Stimulated activated CD8-positive, alpha-beta memory T cell treated with anti-CD3 and anti-CD28 coated beads, Interleukin-4, amount 100 ng/mL, for 48 hours (primary cell): Measurements from ENCODE around the gene PCSK5.
"Not testable (repeated sequence)": the region's sequence is repeated elsewhere in the genome, so short reads cannot be mapped to it uniquely, and the experiment has no call there.

ENCODE experiments used
- DNase-seq: peaks from one replicate; pipeline ENCODE4 v3.0.0-alpha.2; 2020

PCSK5 gene

DNA sequence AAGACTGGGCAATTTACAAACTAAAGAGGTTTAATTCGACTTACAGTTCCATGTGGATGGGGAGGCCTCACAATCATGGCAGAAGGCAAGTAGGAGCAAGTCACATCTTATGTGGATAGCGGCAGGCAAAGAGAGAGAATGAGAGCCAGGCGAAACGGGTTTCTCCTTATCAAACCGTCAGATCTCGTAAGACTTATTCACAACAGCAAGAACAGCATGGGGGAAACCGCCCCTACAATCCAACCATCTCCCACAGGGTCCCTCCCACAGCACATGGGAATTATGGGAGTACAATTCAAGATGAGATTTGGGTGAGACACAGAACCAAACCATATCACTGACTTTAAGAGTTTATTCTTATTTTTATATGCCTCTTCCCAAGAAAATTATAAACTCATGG is 443.5 kb downstream of the PCSK5 start:
- no peak for DNase-seq

DNA sequence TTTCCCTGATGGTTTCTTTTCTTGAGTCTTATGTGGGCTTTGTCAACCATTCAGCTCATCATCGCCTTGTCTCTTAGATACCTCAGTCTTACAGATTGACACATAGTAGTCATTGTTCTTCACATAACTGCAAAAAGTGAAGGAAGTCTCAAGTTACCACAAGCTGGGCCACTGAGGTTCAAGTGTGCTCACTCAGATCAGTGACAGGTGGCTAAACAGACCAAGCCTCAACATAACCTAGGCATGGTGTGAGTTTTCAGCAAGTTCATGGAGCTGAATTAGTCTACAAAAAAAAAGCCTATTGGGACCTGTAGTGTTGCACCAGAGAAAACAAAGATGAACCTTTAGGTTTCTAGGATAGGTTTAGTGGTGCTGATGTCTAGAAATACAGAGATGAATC is 445.6 kb downstream of the PCSK5 start:
- no peak for DNase-seq

DNA sequence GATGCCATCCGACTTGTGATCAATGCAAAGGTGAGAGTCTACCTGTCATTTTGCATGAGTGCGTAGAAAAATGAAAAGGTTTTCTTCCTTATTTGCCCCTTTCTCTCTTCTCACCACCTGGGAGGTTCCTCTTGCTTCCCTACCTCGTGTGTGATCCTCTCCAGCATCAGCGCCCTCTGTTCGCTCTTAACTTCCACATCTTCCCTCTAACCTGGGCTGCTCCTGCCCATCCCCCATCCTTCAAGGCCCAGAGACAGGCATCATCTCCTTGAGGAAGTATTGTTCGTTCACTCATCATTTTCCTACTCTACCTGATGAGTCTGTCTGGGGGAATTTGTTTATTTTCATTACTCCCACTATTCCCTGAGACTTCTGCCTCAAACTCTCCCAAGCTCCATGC is 447.9 kb downstream of the PCSK5 start:
- DNase-seq = no peak

DNA sequence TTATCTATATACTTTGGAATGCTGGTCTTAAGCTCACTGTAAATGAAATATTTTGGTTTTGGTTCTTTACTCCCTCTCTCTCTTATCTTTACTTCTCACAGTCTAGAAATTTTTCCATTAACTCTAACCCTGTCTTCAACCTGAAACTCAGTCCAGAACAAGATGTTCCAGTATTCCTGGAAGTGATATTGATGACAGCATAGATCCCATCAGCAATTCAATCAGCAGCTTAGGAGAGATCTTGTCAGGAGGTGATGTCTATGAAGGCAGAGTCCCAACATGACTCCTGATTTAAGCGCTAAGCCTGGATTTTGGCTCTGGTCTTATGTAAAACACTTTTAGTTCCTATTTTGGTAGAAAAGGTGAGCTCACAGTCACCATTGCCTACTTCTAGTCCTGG is 451.1 kb downstream of the PCSK5 start:
- DNase-seq = no peak

DNA sequence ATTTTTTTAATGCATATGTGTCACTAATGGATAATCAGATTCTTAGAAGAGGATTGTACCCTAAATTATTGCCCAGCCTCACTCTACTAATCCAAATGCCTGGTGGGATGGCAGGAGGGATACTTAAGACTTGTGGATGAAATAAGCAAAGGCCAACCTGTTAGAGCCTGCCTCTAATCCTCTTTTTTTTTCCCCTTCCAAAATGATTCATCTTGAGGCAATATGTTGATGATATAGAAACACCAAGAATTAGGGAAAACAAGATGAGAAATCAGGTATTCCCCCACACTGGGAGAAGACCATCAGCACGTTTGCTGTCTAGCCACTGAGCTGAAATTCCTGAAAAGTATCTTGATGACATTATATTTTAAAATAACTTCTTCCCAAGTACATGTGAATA is 451.7 kb downstream of the PCSK5 start:
- no peak for DNase-seq

DNA sequence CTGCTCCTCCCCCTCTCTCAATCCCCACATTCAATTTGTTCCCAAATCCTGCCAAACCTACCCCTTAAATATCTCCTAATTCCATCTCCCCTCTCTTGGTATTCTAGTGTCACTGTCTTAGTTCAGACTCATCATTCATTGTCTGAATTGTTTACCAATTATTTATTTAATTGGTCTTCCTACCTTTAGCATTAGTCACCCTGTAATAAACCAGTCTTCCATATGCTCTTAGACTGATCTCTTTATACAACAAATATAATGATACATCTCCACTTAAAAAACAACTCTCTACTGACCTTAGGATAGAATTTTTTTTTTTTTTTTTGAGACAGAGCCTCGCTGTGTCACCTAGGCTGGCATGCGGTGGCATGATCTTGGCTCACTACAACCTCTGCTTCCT is 452.4 kb downstream of the PCSK5 start:
- no peak for DNase-seq

DNA sequence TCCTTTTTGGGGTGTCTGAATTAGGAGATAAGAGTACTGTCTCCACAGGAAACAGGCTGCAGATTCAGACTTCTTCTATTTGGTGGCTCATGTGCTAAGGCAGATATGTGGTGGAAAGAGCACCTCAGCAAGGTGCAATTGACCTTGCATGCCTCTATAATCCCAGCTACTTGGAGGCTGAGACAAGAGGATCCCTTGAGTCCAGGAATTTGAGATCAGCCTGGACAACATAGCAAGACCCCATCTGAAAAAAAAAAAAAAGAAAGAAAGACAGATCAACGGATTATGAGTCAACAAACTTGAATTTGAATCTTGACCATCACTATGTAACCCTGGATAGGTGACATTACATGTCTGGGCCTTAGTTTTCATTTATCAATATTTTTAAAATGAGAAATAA is 459.4 kb downstream of the PCSK5 start:
- DNase-seq = no peak

DNA sequence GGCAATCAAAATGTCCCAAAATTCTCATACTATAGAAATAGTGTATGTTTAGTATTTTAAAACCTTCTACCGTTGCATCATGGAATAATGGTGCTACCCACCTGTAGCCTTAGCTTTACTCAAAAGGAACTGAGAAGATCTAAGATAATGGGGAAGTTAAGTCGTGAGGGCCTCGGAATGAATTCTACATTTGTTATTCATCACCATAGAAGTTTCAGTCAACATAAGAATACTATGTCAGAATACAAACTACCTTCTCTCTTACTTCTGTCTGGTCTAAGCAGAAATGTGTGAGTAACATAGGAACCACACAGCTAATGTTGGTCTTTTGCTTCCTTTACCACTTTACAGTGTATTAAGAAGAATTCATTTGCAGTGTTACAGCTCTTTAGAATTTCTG is 460.5 kb downstream of the PCSK5 start:
- DNase-seq = no peak

DNA sequence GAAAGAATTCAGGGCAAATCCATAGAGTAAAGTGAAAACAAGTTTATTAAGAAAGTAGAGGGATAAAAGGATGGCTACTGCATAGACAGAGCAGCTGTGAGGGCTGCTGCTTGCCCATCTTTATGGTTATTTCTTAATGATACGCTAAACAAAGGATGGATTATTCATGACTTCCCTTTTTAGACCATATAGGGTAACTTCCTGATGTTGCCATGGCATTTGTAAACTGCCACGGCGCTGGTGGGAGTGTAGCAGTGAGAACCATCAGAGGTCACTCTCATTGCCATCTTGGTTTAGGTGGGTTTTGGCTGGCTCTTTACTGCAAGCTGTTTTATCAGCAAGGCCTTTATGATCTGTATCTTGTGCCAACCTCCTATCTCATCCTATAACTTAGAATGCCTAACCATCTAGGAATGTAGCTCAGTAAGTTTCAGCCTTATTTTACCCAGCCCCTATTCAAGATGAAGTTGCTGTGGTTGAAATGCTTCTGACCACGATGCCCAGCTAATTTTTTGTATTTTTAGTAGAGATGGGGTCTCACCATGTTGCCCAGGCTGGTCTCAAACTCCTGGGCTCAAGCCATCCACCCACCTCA is 461.6 kb downstream of the PCSK5 start:
- DNase-seq = no peak

DNA sequence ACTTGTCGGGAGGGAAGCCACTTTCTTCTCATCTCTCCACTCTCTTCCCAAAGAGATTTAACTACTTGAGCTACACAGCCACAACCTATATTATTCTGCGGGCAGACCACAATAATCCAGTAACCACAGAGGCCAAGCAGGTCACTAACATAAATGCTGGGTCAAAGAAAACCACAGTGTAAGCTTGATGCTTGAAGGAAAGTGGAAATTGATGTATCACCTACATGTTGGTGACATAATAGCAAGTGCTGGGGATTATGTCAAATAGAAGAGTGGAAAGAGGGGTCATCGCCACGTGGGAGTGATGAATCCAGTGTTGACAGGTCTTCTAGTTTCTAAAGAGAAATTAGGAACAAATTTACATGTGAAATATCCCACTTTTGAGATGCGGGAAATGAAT is 462.8 kb downstream of the PCSK5 start:
- DNase-seq = no peak

DNA sequence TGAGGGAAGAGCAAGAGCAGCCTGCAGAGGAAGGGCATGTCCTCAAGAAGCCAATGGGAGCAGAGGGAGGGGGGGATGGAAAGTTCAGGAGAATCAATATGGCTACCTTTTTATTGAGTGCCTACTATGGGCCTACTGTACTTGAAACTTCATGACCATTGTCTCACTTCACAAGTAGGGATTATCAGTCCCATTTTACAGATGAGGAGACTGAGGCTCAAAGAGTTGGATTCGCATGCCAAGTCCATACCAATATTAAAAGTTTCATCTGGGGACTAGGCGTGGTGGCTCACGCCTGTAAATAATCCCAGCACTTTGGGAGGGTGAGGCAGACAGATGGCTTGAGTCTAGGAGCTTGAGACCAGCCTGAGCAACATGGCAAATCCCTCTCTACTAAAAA is 463.7 kb downstream of the PCSK5 start:
- no peak for DNase-seq

DNA sequence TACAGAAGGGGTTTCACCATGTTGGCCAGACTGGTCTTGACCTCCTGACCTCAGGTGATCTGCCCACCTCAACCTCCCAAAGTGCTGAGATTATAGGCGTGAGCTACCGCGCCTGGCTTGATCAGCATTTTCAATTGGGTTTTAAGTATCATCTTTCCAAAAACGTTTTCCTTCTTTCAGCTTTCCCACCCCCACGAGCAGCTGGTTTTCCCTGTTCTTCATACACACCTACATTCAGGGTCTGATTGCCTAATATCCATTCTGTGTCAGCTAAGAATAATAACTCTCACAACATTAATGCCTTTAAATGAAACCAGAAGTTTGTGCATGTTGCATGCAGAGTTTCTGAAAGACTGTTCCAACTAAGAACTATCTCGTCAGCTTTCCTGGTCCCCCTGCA is 465.4 kb downstream of the PCSK5 start:
- no peak for DNase-seq

DNA sequence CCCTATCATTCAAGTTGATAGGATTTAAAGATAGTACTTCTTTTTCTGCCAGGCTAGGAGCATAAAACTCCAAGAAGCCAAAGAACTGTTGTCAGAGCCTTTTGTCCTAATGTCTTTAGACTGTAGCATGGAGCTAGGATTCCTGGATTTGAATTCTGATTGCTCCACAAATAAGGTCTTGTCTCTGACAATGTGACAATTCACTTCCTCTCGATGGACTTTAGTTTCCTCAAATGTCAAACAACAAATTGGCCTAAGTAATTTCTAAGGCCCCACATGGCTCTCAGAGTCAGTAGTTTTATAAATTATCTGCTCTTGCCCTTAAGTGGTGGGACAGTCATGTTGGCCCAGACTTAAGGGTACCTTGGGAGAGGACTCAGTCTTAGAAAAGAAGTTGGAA is 467.1 kb downstream of the PCSK5 start:
- no peak for DNase-seq

DNA sequence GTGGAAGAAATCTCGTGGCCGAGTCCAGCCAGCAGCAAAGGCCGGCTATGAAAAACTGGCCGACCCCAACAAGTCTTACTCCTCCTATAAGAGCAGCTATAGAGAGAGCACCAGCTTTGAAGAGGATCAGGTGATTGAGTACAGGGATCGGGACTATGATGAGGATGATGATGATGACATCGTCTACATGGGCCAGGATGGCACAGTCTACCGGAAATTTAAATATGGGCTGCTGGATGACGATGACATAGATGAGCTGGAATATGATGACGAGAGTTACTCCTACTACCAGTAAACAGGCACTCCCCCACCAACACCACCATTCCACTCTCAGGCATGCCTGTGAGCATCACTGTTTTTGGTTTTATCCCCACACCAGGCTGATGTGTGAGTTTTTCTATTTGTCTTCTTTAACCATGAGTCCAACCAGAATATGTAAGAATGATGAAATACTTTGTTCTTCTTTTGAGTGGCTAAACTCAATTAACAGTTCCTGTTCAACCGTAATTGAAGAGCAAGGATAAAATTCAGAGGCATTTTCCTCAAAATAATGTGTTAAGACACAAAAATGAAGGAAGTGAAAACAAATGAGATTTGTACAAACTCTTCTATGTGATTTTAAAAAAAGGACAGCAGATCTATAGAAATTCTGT is 468.3 kb downstream of the PCSK5 start:
- no peak for DNase-seq

DNA sequence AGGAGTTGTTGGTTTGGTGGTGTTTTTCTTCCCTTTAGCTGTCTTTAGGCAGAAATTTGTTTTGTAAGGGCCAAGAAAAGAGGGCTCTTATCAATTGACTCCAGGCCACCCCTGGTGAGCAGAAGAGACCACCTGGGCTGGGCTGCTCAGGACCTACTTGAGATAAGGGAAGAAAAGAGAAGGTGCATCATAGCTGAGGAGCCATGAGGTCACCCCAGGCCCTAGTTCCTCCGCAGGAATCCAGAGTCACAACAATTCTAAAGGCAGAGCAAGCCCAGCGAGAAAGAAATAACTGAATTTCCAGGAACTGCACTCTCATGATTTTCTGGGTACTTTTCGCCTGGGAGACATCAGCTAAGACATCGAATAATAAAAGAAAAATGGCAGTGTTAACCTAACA is 468.9 kb downstream of the PCSK5 start:
- no peak for DNase-seq

DNA sequence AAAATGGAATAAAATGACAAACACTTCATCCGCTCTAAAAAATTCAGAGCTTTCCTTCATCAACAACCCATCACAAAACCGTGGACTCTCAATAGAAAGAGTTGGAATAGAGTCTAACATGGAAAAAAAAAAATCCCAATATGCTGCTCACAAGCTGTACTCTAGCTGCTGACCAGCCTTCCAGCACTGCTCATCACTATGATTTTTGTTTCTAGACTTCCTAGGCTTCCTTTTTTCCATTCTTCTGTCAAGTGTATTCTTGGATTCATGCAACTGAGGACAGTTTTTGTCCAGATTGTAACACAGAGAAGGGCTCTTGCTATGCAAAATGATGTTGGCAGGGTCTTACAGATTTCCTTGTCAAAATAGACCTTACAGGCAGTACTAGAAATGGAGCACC is 469.3 kb downstream of the PCSK5 start:
- no peak for DNase-seq

DNA sequence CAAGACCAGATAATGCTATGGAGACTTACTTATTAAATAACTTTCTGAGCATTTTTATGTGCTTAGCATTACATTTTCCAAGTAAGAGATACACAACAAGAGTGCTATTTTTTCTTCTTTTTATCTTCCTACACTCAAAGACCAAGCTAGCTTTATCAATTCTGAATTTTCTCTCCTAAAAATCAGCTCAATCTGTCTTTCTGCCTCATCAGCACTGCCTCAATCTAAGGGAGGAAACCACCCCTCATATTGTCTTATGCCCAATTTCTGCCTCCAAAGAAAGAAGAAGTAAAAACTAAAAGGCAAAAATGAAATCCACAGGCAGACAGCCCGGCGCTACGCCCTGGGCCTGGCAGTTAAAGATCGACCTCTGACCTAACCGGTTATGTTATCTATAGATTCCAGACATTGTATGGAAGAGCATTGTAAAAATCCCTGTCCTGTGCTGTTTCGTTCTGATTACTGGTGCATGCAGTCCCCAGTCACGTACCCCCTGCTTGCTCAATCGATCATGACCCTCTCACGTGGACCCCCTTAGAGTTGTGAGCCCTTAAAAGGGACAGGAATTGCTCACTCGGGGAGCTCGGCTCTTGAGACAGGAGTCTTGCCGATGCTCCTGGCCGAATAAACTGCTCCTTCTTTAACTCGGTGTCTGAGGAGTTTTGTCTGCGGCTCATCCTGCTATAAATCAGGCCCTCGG is 472.0 kb downstream of the PCSK5 start:
- DNase-seq = not testable (repeated sequence)

DNA sequence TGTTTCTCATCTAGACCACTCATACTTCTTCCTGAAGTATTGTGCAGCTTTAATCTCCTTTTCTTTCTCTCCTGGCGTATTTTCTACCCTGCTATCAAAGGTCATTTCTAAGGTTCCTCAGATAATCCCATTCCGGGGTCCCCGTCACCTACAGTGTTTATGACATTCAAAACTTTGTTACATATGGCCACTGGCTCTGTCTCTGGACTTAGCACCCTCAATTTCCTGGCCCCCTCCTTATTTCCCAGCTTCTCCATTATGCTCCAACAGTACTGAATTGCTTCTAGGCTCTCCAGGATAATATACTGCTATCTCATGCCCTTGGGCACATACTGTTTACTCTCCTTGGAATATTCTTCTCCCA is 472.5 kb downstream of the PCSK5 start:
- DNase-seq = no peak

DNA sequence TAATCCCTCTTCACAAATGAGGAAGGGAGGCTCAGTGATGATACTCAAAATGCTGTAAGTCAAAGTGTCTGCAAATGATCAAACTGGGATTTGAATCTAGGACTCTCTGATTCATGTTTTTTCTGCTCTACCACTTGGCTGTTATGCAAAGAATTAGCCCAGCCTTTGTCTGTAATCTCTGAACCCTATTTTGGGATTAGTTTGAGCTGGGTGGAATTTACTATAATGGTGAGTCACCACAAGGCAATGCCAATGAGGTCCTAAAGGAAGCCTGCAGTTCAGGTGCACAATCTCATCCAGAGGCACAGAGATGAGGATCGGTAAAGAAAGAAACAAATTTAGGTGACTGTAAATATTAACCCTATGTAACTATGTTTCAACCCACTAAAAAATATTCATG is 474.6 kb downstream of the PCSK5 start:
- no peak for DNase-seq

DNA sequence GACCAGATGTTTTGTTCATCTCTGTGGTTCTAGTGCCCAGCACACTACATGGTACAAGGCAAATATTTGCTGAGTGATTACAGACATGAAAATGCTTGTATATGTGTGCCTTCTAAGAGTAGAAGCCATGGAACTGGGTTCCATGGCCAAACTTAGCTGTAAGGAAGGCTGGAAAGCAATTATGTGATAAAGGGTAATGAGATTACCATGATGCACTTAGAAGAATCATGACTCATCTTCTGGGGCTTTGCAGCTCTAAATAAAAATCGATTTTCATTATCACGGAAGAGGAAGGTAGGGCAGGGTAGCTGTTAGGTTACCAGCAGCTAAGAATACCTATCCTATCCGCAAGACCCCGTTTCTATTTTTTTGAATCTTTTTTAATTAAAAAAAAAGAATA is 475.8 kb downstream of the PCSK5 start:
- no peak for DNase-seq

DNA sequence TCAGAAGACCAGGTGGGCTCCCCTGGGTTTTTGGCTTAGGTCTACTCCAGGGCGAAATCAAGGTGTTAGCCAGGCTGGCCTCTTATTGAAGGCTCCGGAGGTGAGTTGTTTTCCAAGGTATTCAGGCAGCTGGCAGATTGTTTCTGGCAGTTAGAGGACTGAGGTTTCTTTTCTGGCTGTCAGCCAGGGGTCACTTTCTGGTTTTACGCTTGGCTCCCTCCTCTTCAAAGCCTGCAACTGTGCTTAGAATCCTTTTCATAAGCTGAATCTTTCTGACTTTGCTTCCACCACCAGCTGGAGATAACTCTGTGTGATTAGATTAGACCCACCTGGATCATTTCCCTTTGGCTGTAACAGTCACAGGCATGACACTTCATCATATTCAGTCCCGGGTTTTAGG is 479.1 kb downstream of the PCSK5 start:
- no peak for DNase-seq

DNA sequence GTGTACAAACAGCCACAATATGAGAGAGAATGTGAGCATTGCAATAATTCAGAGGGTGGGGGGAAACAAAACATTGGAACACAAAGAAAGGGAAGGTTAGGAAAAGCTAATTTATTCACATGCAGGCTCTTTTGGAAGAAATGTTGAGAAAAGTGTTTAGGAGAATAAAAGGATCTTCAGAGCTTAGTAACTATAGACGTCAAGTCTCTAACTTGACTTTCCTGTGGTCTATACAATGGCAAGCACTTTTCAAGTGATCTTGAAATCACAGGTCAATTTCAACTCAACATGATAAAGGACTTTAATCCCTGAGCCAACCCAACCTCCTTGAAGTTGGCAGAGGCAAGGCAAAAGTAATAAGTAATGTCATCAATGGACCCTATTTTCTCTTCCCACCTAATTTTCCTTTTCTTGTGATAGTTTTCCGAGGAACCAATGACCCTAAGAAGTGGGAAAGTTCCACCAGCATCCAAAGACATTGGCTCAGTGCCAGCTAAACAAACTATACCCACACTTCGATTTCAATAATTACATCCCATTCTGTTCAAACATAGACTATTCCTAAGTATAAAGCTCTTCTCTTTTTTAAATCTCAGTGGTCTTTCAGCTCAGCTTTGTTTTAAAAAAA is 480.0 kb downstream of the PCSK5 start:
- DNase-seq = no peak

DNA sequence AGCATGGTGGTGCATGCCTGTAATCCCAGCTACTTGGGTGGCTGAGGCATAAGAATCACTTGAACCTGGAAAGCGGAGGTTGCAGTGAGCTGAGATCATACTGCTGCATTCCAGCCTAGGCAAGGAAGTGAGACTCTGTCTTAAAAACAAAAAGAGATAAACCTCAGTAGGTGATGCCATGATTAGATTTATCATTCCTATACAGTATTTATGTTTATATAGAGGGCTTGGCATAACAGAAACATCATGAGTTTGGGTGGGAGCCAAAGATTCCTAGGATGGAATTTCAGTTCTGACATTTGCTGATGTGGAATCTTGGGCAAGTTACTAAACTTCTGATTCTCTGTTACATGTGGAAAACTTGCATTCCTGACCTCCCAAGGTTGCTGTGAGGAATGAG is 481.4 kb downstream of the PCSK5 start:
- no peak for DNase-seq

DNA sequence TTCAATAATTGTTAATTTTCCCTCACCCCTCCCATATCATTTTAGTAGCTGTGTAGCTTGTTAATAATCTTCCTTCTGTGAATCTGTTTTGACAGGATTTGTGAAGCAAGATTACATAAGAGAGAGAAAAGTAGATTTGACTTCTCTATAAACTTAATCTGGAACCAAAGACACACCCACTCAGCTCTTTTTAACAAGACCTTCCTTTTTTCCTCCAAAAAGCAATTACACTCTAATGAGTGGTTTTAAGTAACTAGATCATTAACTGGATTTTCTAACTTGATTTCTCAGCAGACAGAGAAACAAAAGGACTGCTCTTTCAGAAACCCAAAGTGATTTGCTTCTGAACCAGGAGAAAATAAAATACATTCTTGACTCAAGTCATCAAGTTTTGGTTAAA is 481.9 kb downstream of the PCSK5 start:
- no peak for DNase-seq
